ENCODE data around the gene TRIM7. TPM values are rescaled to one million over a fixed set of nuclear protein-coding genes. Genes with fewer than 3 reads are reported as not detected.
"Not testable (repeated sequence)": the region's sequence is repeated elsewhere in the genome, so short reads cannot be mapped to it uniquely, and the experiment has no call there.

Gene TRIM7
- total and polyA plus RNA-seq, 2 donors (not counting 1 experiment from before 2014, with no cell fraction given): 1.7 to 7.4 TPM

GRCh38 chr5:181146927-181147636 lies 57.9 kb downstream of the TRIM7 start, which contains the start of gene OR2V2:
Gene OR2V2 (plus strand): TSS chr5:181147586. CDS start chr5:181154943, 7,357 bp downstream.
- H3K27ac Mint-ChIP-seq; DNase-seq; H3K79me2 ChIP-seq (ENCODE audit: control insufficient read depth, insufficient read depth, low read length); H3K4me2 ChIP-seq (replicated peaks; ENCODE audit: low read depth, low read length, poor library complexity, severe bottlenecking); H2AFZ ChIP-seq (ENCODE audit: insufficient read depth, low read depth, low read length, poor library complexity, severe bottlenecking); intact Hi-C loops (cut with micrococcal nuclease); H3K4me3 Mint-ChIP-seq; ATAC-seq (ENCODE audit: low read depth); H3K36me3 ChIP-seq (replicated peaks in 1 of 2; ENCODE audit: control extremely low read depth in 1 of 2, control insufficient read depth in 1 of 2, extremely low read depth in 1 of 2, insufficient read depth in 2 of 2, low read length in 1 of 2); H3K9me3 ChIP-seq (ENCODE audit: control extremely low read depth in 1 of 3, control insufficient read depth in 2 of 3, insufficient read depth in 1 of 3, low read length in 2 of 3); POLR2A ChIA-PET; H3K27ac ChIP-seq (ENCODE audit: low read length in 2 of 2); H3K9me3 Mint-ChIP-seq (ENCODE audit: insufficient read depth); H3K9ac ChIP-seq (ENCODE audit: low read length); H3K4me1 ChIP-seq (ENCODE audit: control insufficient read depth in 2 of 2, insufficient read depth in 2 of 2, low read length in 2 of 2); H3K4me3 ChIP-seq (ENCODE audit: control extremely low read depth in 1 of 5, extremely low read depth in 1 of 5, insufficient read depth in 1 of 5, low read depth in 2 of 5, low read length in 4 of 5); H3K4me1 Mint-ChIP-seq; H4K20me1 ChIP-seq (ENCODE audit: control insufficient read depth, insufficient read depth, low read length, poor library complexity, severe bottlenecking): not testable (repeated sequence)
- H3K27me3 ChIP-seq (replicated peaks in 1 of 4; ENCODE audit: control extremely low read depth in 1 of 4, control insufficient read depth in 3 of 4, insufficient read depth in 4 of 4, low read length in 3 of 4): peaks cover 0 to 28% (median 3%) of the 10 kb centered on the region in 4 experiments
- H3K27me3 Mint-ChIP-seq: peaks cover 60% of the 10 kb centered on the region
- WGBS (ENCODE audit: insufficient coverage): 63% methylated on average over 4 of the region's 7 CpGs
- CTCF ChIA-PET: interaction anchor here (1.0 to 1.2 kb wide), 2 partner anchors 11 to 284 kb away, joined by 3 read pairs; no protein-coding TSS in a partner anchor

- no CpG with 5 or more reads among the region's 1 CpG for WGBS (ENCODE audit: insufficient coverage)
- Histone ChIP-seq H4K20me1 (ENCODE audit: control insufficient read depth, insufficient read depth, low read length, poor library complexity, severe bottlenecking) (no peaks in the 10 kb centered on the region), H3K4me1 (ENCODE audit: control insufficient read depth in 2 of 2, insufficient read depth in 2 of 2, low read length in 2 of 2) (no peaks in the 10 kb centered on the region), H3K4me2 (replicated peaks; ENCODE audit: low read depth, low read length, poor library complexity, severe bottlenecking) (no peak overlapping the region), H3K36me3 (replicated peaks in 1 of 2; ENCODE audit: control extremely low read depth in 1 of 2, control insufficient read depth in 1 of 2, extremely low read depth in 1 of 2, insufficient read depth in 2 of 2, low read length in 1 of 2) (no peaks in the 10 kb centered on the region), H3K4me3 (ENCODE audit: control extremely low read depth in 1 of 5, extremely low read depth in 1 of 5, insufficient read depth in 1 of 5, low read depth in 2 of 5, low read length in 4 of 5) (no peak overlapping the region), H3K9me3 (ENCODE audit: control extremely low read depth in 1 of 3, control insufficient read depth in 2 of 3, insufficient read depth in 1 of 3, low read length in 2 of 3) (peaks cover 0 to 4% (median 0%) of the 10 kb centered on the region in 3 donors), H3K27ac (ENCODE audit: low read length in 2 of 2) (no peak overlapping the region), H3K9ac (ENCODE audit: low read length) (no peak overlapping the region), H2AFZ (ENCODE audit: insufficient read depth, low read depth, low read length, poor library complexity, severe bottlenecking) (no peak overlapping the region), H3K79me2 (ENCODE audit: control insufficient read depth, insufficient read depth, low read length) (no peaks in the 10 kb centered on the region), H3K27me3 (replicated peaks in 1 of 4; ENCODE audit: control extremely low read depth in 1 of 4, control insufficient read depth in 3 of 4, insufficient read depth in 4 of 4, low read length in 3 of 4) (peaks cover 0 to 22% (median 1%) of the 10 kb centered on the region in 4 experiments)
- H3K4me3 Mint-ChIP-seq: no peak overlapping the region
- intact Hi-C loops (cut with micrococcal nuclease): no loop called here
- no peak overlapping the region for H3K27ac Mint-ChIP-seq
- H3K27me3 Mint-ChIP-seq: peaks cover 64% of the 10 kb centered on the region
- ChIA-PET POLR2A (no interaction called here), CTCF (no interaction called here)
- H3K4me1 Mint-ChIP-seq: no peaks in the 10 kb centered on the region
- no peak for ATAC-seq (ENCODE audit: low read depth)
- no peak for TF ChIP-seq EZH2 (IDR thresholded peaks at IDR 0.05; ENCODE audit: borderline replicate concordance, insufficient read depth, low read depth, low read length, poor library complexity, severe bottlenecking)
- no peak for TF ChIP-seq CTCF (IDR thresholded peaks at IDR 0.05)
- no peak for DNase-seq
- H3K9me3 Mint-ChIP-seq (ENCODE audit: insufficient read depth): no peaks in the 10 kb centered on the region
Measured at GRCh38 chr5:181145133-181145532, 59.9 kb downstream of the TRIM7 start.

Small RNAs within 50 kb of the gene (small RNA-seq; reads per million reads assigned to genes)
- gene MIR4638 (ENCODE audit: insufficient read length, low read depth, low replicate concordance) (not detected), gene SNORD95 (ENCODE audit: insufficient read length, low read depth, low replicate concordance) (not detected), gene SNORD96A (ENCODE audit: insufficient read length, low read depth, low replicate concordance) (not detected)

Other genes starting within 250 kb of the TRIM7 start
- not detected in 2 replicates for gene BTNL3, start 216.3 kb downstream of the TRIM7 start, total RNA-seq
- gene BTNL3, start 216.3 kb downstream of the TRIM7 start, polyA plus RNA-seq: not detected in 2 replicates
- 160 and 173 TPM in 2 replicates for gene BTNL9, start 164.9 kb downstream of the TRIM7 start, total RNA-seq
- gene BTNL9, start 164.9 kb downstream of the TRIM7 start, polyA plus RNA-seq: 18.4 and 40.7 TPM in 2 replicates
- gene OR2V1, start 74.0 kb downstream of the TRIM7 start, total RNA-seq: not detected in 2 replicates
- not detected in 2 replicates for gene OR2V1, start 74.0 kb downstream of the TRIM7 start, polyA plus RNA-seq
- not detected in 2 replicates for gene OR2V2, start 57.6 kb downstream of the TRIM7 start, total RNA-seq
- gene OR2V2, start 57.6 kb downstream of the TRIM7 start, polyA plus RNA-seq: not detected in 2 replicates
- gene TRIM41, start 18.1 kb upstream of the TRIM7 start, total RNA-seq: 44.3 and 45.2 TPM in 2 replicates
- 28.4 and 32.6 TPM in 2 replicates for gene TRIM41, start 18.1 kb upstream of the TRIM7 start, polyA plus RNA-seq
- 1,928 and 2,047 TPM in 2 replicates for gene RACK1, start 38.7 kb upstream of the TRIM7 start, total RNA-seq
- 3,120 and 4,130 TPM in 2 replicates for gene RACK1, start 38.7 kb upstream of the TRIM7 start, polyA plus RNA-seq
- gene TRIM52, start 55.9 kb upstream of the TRIM7 start, total RNA-seq: 58.6 and 61.3 TPM in 2 replicates
- 29.9 and 39.1 TPM in 2 replicates for gene TRIM52, start 55.9 kb upstream of the TRIM7 start, polyA plus RNA-seq
- gene OR4F3, start 162.1 kb upstream of the TRIM7 start, total RNA-seq: not detected in 2 replicates
- not detected in 2 replicates for gene OR4F3, start 162.1 kb upstream of the TRIM7 start, polyA plus RNA-seq